ENCODE data around the gene ASPM.

The ASPM gene

DNA sequence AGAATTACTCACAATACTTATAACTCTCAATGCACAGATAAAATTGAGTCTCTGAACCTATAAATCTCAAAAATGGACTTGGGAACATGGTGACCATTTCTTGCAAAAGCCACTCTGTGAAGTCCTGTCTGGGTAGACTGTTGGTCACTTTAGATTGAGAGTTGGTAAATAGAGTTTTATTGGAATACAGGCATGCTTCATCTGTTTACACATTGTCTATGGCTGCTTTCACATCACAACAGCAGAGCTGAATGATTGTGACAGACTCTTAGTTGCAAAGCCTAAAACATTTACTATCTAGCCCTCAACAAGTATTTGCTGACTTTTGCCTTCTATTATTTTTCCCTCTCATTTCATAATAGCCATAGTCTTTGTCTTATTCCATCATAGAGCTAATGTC lies 24.1 kb upstream of the ASPM start:
- no peak overlapping the region for H3K4me3 ChIP-seq (ENCODE audit: low read depth, low read length)
- TF ChIP-seq, protein P1, sequence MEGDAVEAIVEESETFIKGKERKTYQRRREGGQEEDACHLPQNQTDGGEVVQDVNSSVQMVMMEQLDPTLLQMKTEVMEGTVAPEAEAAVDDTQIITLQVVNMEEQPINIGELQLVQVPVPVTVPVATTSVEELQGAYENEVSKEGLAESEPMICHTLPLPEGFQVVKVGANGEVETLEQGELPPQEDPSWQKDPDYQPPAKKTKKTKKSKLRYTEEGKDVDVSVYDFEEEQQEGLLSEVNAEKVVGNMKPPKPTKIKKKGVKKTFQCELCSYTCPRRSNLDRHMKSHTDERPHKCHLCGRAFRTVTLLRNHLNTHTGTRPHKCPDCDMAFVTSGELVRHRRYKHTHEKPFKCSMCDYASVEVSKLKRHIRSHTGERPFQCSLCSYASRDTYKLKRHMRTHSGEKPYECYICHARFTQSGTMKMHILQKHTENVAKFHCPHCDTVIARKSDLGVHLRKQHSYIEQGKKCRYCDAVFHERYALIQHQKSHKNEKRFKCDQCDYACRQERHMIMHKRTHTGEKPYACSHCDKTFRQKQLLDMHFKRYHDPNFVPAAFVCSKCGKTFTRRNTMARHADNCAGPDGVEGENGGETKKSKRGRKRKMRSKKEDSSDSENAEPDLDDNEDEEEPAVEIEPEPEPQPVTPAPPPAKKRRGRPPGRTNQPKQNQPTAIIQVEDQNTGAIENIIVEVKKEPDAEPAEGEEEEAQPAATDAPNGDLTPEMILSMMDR (IDR thresholded peaks at IDR 0.05; ENCODE audit: low read depth, low read length): no peak
- TF ChIP-seq MYC (IDR thresholded peaks at IDR 0.05; ENCODE audit: low read depth, low read length): no peak
- TF ChIP-seq POLR2A (IDR thresholded peaks at IDR 0.05; ENCODE audit: extremely low read depth, insufficient read length): no peak
- TF ChIP-seq, protein P2, sequence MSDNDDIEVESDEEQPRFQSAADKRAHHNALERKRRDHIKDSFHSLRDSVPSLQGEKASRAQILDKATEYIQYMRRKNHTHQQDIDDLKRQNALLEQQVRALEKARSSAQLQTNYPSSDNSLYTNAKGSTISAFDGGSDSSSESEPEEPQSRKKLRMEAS (IDR thresholded peaks at IDR 0.05; ENCODE audit: low read depth, low read length): no peak
- no peak for DNase-seq (ENCODE audit: low read depth)

DNA sequence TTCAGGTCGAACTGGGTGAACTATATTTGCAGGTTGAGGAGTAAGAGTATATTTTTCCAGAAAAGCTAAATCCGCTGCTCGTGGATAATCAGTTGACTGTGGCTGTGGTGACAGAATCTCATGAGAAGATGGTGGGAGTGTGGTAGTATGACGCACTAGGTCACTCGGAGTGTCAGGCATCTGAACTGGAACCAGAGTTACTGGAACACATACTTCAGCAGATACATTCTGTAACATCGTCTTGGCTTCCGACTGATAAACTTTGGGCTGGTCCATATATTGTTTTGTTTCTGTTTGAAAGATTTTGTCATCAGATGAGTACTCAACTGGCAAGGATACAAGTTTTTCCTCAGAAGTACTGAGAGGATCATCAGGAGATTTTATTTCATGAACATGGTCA lies 13.0 kb upstream of the ASPM start:
- H3K4me3 ChIP-seq (ENCODE audit: low read depth, low read length): no peak overlapping the region
- TF ChIP-seq MYC (IDR thresholded peaks at IDR 0.05; ENCODE audit: low read depth, low read length) (no peak), POLR2A (IDR thresholded peaks at IDR 0.05; ENCODE audit: extremely low read depth, insufficient read length) (no peak)
- TF ChIP-seq, protein P1 (IDR thresholded peaks at IDR 0.05; ENCODE audit: low read depth, low read length): no peak
- TF ChIP-seq, protein P2 (IDR thresholded peaks at IDR 0.05; ENCODE audit: low read depth, low read length): no peak
- DNase-seq (ENCODE audit: low read depth): no peak

DNA sequence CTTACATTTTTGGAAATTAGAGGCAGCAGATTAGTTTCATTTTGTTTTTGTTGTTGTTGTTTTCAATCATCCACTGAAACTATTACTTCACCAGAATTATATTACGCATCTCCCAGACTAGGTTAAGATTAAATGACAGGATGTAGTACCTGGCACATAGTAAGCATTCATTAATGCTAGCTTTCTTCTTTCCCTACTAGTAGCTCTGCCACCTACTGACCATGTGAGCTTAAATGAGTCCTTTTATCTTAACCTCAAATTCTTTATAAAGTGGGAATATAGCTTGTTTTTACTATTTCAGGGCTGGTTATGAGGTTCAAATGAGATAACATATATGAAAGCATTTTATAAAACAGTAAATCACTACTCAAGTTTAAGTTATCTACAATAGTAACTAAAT lies 10.2 kb upstream of the ASPM start:
- H3K4me3 ChIP-seq (ENCODE audit: low read depth, low read length): no peak overlapping the region
- DNase-seq (ENCODE audit: low read depth): no peak
- TF ChIP-seq MYC (IDR thresholded peaks at IDR 0.05; ENCODE audit: low read depth, low read length) (no peak), POLR2A (IDR thresholded peaks at IDR 0.05; ENCODE audit: extremely low read depth, insufficient read length) (no peak)
- TF ChIP-seq, protein P1 (IDR thresholded peaks at IDR 0.05; ENCODE audit: low read depth, low read length): no peak
- TF ChIP-seq, protein P2 (IDR thresholded peaks at IDR 0.05; ENCODE audit: low read depth, low read length): no peak

DNA sequence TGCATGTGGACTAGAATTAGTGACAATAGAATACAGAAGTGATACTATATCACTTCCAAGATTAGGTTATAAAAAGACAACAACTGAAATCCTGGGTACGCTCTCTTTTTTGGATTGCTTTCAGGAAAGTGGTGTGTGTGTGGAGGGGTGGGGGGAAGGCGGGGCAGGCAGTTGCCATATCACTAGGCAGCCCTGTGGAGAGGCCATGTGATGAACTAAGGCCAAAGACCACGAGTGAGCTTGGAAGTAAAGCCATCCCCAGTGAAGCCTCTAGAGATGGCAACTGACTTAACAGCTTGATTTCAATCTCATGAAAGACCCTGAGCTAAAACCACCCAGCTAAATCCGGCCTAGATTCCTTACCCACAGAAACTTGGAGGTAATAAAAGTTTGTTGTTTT lies 6.2 kb upstream of the ASPM start:
- H3K4me3 ChIP-seq (ENCODE audit: low read depth, low read length): no peak overlapping the region
- no peak for DNase-seq (ENCODE audit: low read depth)
- TF ChIP-seq, protein P1 (IDR thresholded peaks at IDR 0.05; ENCODE audit: low read depth, low read length): no peak
- TF ChIP-seq, protein P2 (IDR thresholded peaks at IDR 0.05; ENCODE audit: low read depth, low read length): no peak
- TF ChIP-seq POLR2A (IDR thresholded peaks at IDR 0.05; ENCODE audit: extremely low read depth, insufficient read length): no peak
- TF ChIP-seq MYC (IDR thresholded peaks at IDR 0.05; ENCODE audit: low read depth, low read length): no peak

DNA sequence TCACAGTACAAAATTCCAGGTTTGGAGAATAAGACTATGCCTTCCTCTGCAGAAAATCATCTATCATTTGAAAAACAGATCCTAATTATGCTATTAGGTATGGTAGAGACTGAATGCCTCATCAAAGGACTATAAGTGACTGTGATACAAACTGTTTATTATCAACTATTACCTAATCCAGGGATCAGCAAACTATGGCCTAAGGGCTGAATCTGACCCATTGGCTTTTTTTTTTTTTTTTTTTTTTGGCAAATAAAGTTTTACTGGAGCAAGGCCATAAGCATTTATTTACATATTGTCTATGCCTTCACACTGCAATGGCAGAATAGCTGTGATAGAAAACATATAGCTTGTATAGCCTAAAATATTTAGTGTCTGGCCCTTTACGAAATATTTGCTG lies 4.7 kb upstream of the ASPM start:
- TF ChIP-seq POLR2A (IDR thresholded peaks at IDR 0.05; ENCODE audit: extremely low read depth, insufficient read length) (no peak), MYC (IDR thresholded peaks at IDR 0.05; ENCODE audit: low read depth, low read length) (no peak)
- TF ChIP-seq, protein P1 (IDR thresholded peaks at IDR 0.05; ENCODE audit: low read depth, low read length): no peak
- TF ChIP-seq, protein P2 (IDR thresholded peaks at IDR 0.05; ENCODE audit: low read depth, low read length): no peak
- DNase-seq (ENCODE audit: low read depth): no peak
- no peak overlapping the region for H3K4me3 ChIP-seq (ENCODE audit: low read depth, low read length)

All from NB4 (cell line).